Superior temporal gyrus (tissue), 1 donor: ENCODE results near the gene C19orf53.
"Not testable (repeated sequence)": the region's sequence is repeated elsewhere in the genome, so short reads cannot be mapped to it uniquely, and the experiment has no call there.

ENCODE experiments used
- DNase-seq: peaks from one replicate; pipeline ENCODE4 v3.0.0-alpha.2; 2016; ENCODE audit errors: extremely low spot score

The C19orf53 gene

DNA sequence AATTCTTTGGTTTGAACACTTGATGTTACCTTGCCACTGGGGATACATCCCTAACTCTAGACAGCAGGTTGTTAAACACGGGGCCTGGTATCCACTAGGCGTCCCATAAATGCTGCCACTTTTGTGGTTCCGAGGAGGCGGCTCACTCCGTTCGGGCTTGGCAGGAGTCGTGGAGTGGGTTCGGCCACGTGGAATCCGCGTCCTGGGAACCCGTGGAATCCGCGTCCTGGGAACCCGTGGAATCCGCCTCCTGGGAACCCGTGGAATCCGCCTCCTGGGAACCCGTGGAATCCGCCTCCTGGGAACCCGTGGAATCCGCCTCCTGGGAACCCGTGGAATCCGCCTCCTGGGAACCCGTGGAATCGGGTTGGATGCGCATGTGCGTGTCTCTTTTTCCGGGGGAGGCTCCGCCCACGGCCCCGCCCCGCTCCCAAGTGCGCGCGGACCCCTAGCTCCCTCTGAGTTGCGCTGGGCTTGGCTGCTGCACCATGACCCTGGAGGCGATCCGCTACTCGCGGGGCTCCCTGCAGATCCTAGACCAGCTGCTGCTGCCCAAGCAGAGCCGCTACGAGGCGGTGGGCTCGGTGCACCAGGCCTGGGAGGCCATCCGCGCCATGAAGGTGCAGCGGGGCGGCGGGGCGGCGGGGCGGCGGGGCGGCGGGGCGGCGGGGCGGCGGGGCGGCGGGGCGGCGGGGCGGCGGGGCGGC is 10.0 kb upstream of the C19orf53 start, which contains the start of gene MRI1:
TSS of gene MRI1 (plus strand) at position 422 of the 707 bp plus-strand sequence. CDS start at position 489, 67 bp downstream.
- peak; percentile 81 for DNase-seq

DNA sequence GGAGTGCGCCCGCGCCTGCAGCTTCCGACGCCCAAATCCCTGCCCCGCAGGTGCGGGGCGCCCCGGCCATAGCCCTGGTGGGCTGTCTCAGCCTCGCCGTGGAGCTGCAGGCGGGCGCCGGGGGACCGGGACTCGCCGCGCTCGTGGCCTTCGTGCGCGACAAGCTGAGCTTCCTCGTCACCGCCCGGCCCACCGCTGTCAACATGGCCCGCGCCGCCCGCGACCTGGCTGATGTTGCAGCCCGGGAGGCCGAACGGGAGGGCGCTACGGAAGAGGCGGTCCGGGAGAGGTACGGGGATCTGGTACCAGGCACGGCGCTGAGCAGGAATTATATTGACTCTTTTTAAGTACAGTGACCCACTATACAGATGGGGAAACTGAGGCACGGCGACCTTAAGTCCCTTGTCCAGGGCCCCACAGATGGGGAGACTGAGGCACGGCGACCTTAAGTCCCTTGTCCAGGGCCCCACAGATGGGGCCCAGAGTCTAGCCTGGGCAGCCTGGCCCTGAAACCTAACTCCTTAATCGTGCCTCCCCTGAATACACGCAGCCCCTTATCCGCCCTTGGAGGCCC is 9.3 kb upstream of the C19orf53 start:
- DNase-seq: no peak

DNA sequence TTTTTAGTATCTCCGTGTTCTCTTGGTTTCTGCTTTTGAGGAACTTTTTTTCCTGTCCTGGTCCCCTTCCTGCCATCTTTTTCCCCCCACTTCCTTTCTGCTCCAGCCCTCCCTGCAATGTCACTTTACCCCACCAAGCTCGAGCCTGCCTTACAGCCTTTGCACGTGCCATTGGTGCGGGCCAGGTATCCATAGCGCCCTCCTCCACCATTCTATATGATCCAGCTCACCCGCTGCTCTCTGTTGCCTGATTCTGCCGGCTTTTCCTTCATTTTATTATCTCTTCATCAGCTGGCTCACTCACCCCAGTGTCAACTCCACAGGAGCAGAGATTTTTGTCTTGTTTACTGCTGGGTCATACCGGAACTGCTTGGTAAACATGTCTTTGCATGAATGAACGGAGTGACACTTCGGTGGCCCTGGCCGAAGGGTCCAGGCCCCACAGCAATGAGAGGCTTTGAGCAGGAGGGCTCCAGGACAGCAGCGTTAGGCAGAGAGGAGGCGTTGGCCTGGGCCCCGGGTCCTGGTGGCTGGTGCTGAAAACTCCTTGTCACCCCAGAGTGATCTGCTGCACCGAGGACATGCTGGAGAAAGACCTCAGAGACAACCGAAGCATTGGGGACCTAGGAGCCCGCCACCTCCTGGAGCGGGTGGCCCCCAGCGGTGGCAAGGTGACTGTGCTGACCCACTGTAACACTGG is 8.7 kb upstream of the C19orf53 start:
- DNase-seq: no peak

DNA sequence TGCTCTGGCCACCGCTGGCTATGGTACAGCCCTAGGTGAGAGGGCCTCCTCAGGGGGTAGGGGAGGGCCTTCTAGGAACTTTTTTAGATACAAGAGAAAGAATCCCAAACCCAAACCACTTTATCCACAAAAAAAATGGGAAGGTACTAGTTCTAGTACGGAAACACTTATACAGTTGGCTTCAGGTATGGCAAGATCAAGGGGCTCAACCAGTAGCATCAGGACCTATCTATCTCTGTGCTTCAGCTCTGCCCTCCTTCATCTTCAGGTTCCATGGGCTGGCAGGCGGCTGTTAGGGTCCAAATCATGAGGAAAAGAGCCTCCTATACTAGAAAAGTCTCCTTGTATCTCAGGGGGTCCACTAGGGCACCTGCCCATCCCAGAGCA is 8.2 kb upstream of the C19orf53 start:
- DNase-seq: no peak

DNA sequence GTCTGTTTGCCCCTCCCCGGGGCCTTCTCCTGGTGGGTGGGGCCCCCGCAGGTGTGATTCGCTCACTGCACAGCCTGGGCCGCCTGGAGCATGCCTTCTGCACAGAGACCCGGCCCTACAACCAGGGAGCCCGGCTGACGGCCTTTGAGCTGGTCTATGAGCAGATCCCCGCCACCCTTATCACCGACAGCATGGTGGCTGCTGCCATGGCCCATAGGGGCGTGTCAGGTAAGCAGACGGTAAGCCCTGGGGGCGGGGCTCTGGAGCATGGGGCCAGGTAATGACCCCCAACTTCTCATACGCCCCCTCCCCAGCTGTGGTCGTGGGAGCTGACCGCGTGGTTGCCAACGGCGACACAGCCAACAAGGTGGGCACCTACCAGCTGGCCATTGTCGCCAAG is 5.7 kb upstream of the C19orf53 start:
- DNase-seq: no peak

- no peak for DNase-seq
These were observed 4.1 kb upstream of the C19orf53 start for GRCh38 chr19:13770013-13770635.

DNA sequence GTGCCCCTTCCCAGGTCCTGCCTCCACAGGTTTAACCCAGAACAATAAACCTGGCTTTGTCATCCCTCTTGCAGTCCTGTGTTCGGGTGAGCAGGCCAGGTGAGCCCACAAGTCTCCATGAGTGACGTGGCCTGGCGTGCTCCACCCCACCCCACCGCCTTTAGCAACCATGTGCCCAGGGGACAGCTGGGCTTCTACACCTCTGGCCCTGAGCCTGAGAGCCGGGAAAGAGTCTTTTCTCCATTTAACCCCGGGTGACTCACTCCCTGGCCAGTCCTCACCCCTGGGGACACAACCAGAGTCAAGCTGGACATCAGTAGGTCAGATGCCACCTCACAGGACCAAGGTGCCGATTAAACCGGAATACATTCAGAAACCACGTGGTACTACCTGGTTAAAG is 4.1 kb downstream of the C19orf53 start:
- no peak for DNase-seq

GRCh38 chr19:13778847-13779246 is 4.6 kb downstream of the C19orf53 start:
- no peak for DNase-seq

DNA sequence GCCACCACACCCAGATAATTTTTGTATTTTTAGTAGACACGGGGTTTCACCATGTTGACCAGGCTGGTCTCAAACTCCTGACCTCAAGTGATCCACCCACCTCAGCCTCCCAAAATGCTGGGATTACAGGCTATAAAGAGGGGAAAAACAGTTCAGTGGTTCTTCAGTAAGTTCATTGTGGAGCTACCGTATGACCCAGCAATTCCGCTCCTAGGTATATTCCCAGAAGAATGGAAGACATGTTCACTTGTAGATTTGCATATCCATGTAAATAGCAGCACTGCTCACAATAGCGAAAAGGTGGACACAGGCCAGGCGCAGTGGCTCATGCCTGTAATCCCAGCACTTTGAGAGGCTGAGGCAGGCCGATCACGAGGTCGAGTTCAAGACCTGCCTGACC is 5.5 kb downstream of the C19orf53 start:
- not testable (repeated sequence) for DNase-seq

GRCh38 chr19:13781547-13781946 is 7.3 kb downstream of the C19orf53 start:
- DNase-seq: no peak

- DNase-seq: no peak
These were observed 8.3 kb downstream of the C19orf53 start for GRCh38 chr19:13782537-13782936.

DNA sequence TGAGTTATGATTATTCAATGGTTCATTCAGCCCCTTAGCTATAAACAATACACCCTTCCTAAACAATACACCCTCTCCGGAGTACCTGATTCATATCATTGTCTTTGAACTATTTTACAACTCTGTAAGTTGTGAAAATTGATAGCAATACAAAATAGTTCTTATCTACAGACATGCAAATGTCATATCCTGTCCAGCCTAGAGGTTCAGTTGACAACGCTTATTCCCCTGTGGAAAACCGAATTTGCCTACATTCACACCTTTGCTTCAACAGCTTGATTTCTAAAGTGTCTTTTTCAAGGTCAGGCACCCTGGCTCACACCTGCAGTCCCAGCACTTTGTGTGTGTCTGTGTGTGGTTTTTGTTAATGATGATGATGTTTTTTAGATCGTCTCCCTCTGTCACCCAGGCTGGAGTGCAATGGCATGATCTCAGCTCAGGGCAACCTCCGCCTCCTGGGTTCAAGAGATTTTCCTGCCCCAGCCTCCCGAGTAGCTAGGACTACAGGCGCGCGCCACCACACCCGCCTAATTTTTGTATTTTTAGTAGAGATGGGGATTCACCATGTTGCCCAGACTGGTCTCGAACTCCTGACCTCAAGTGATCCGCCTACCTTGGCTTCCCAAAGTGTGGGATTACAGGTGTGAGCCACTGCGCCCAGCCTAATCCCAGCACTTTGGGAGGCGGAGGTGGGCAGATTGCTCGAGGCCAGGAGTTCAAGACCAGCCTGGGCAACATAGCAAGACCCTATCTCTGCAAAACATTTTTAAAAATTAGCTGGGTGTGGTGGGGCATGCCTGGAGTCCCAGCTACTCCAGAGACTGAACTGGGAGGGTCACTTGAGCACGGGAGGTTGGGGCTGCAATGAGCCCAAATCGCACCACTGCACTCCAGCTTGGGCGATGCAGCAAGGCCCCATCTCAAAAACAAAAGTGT is 9.6 kb downstream of the C19orf53 start:
- no peak for DNase-seq

DNA sequence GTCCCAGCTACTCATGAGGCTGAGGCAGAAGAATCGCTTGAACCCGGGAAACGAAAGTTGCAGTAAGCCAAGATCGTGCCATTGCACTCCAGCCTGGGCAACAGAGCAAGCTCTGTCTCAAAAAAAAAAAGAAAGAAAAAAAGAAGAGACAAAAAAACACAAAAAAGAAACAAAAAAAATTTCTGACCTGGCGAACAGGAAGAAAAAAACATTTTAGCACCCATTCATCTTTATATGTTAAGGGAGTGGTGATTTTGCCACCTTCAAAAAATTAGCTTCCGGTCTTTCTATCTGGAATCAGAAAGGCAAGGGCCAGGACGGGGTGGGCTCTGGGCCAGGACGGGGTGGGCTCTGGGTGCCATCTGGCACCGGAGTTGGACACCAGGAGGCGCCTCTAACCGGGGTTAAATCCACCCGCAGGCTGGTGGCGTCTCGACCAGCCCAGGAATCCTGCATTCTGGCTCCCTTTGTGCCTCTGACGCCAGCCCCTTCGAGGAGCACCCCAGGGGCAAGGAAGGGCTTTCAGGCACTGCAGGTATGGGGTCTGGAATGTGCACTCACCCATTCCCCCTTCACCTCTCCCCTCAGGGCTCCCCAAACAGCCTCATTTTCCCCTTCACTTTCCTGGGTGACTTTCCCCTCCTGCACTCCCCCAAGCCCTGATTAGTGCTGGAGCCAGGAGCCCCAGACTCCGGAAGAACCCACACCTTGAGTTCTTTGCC is 10.6 kb downstream of the C19orf53 start:
- peak; percentile 46 for DNase-seq

GRCh38 chr19:13788991-13789390 is 14.7 kb downstream of the C19orf53 start:
- no peak for DNase-seq

DNA sequence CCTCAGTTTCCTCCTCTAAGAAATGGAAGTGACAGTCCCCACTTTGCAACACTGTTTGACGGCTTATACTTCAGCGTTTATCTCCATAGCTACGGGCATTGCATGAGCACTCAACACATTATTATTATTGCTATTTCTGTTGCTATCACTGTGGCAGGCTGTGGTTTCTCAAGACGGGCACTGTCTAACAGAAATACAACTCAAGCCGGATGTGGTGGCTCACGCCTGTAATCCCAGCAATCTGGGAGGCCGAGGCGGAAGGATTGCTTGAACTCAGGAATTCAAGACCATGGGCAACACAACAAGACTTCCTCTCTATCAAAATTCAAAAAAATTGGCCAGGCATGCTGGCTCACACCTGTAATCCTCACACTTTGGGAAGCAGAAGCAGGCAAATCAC is 16.1 kb downstream of the C19orf53 start:
- DNase-seq: no peak

GRCh38 chr19:13793317-13793716 is 19.1 kb downstream of the C19orf53 start:
- DNase-seq: not testable (repeated sequence)

DNA sequence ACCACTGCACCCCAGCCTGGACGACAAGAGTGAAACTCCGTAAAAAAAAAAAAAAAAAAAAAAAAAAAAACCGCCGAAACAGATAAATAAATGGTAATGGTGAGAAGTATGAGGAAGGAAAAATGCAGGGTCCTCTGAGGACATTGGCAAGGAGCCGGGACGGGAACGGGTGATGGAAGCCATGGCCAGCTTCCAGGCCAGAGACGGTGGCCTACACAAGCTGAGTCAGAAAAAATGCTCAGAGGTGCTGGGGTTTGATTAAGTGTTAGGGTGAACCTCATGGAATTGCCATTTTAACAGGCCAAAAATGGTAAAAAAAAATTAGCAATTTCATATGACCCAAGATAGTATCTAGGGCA is 20.1 kb downstream of the C19orf53 start:
- no peak for DNase-seq

- DNase-seq: peak; percentile 99
These were observed 20.7 kb downstream of the C19orf53 start, which contains the start of gene ZSWIM4 for GRCh38 chr19:13794757-13795589. ZSWIM4 (plus strand) TSS chr19:13795443; CDS start chr19:13795649, 206 bp downstream.

DNA sequence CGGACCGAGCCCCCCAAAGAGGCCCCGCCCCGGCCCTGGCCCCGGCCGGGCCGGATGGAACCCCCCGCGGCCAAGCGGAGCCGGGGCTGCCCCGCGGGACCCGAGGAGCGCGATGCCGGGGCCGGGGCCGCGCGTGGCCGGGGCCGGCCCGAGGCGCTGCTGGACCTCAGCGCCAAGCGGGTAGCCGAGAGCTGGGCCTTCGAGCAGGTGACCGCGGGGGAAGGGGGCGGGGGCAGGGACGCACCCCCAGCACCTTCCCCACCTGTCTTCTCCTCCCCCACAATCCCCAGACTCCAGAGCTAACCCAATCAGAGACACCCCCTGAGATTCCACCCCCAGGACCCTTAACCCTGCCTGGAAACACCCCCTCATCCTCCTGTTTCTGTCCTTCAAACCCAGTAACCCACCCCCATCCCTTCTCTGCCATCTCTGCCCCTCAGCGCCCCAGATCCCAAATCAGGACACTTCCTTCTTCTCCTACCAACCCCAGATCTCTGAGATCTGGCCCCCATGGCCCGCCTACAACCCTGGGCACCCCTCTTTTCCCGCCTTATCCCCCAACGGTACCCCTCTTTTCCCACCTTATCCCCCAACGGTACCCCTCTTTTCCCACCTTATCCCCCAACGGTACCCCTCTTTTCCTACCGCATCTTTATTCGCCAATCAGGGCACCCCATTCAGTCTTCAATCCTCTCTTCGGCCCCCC is 21.5 kb downstream of the C19orf53 start:
- DNase-seq: no peak
